Limb (tissue), 2 donors: ENCODE results near the gene ZNF414.

Source experiments
- DNase-seq, 2 donors: peaks; one replicate each; pipeline ENCODE4 v3.0.0-alpha.2; 2016; ENCODE audit errors: extremely low spot score in 2 of 2

Gene ZNF414

DNA sequence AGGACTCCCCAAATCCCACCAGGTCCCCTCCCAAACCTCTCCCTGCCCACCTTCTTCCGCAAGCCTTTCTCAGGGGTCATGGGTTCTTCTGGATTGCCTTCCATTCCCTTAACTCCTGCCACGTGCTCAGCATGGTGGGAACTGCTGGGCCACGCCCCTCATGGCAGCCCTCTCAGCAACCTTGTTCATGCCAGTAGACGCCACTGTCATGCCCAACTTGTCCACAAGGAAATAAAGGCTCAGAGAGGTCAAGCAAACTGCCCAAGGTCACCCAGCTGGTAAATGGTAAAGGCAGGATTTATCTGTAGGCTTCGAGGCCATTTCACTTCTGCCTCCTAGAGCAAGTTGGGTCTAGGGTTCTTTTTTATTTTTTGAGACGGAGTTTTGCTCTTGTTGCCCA is 22.4 kb downstream of the ZNF414 start:
- no peak for DNase-seq

- DNase-seq: no peak
Observed at GRCh38 chr19:8490873-8491272, 23.1 kb downstream of the ZNF414 start.

DNA sequence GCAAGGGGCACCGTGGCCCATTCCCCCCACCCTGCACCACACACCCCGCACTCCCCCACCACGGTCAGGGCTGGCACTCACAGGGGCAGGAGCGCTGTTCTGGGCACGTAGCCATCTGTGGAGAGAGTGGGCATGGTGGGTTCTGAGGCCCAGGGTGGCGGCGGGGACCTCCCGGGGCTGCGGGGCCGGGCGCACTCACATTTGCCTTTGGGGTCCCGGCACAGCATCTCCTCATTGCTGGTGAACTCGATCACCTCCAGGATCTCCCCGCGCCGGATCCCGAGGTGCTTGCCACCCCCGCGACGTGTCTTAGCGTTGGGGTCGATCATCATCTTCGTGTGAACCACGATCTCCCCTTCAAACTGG is 23.6 kb downstream of the ZNF414 start:
- no peak for DNase-seq

DNA sequence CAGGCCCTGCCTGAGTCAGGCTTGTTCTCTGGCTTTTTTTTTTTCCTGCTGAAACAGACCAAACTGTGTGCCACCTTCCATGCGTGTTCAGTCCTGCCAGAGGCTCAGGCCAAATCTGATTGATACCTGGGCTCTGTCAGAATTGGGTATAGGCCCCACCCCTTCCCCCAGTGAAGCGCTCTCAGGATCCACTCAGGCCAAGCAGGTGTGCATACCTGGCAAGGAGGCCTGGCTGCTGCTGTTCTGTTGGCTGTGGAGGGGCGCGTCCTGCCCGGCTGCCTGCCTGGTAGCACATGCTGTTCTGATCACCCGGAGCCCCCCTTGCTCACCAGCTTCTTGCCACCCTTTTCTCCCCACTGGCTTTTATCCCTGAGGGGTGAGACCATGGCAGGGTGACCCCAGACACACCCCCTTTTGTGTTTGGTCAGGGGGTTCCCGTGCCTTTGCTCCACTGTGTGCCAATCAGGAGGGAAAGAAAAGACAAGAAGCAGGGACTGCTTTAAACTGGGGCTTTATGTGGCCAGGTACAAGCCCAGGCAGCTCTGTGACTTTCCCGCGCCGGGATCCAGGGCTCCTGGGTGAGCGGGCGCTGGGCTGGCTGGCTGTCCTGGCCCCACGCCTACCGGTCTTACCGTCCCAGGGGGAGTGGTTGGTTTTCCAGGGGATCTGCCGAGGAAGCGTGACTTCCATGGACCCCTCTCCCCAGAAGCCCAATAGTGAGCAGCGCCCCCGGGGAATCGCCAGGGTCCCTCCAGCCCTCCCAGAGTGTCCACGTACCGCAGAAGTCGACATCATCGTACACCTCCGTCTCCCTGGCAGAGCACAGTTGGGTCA is 24.2 kb downstream of the ZNF414 start:
- DNase-seq: no peak

DNA sequence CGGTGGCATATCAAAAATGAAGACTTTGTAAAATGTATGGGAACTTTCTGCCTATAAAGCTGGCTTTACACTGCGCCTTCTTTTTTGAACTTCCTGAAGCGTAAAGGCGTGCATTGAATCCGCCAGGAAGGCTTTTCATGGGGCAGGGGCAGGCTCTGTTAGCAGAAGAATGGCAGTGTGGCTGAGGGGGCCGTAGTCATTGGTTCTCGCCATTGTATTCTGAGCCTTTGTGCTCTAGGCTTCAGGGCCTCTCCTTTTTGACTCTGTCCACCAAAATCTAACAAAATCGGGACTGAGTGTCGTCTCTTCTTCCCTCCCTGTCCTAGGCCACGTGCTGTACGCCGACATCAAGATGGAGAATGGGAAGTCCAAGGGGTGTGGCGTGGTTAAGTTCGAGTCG is 25.6 kb downstream of the ZNF414 start:
- DNase-seq: no peak

- no peak for DNase-seq
Observed at GRCh38 chr19:8487137-8487851, 26.7 kb downstream of the ZNF414 start.

DNA sequence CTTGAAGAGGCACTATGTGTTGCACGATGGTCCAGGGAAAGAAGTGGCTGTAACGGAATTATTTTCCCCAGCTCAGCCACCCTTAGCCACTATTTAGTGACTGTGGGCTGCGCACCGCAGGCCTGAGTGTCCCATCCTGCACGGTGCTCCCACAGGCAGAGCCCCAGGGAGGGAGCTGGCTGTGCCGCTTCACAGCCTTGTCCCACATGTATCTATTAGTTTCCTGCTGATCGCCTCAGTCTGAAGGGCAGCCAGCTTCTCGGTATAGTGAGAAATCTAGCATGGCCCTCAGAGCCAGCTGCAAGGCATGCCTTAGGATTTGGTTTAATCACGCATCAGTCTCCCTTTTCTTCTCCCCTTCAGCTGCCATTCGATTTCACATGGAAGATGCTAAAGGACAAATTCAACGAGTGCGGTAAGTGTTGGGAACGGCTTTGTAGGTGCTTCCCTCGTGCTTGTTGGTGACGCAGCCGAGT is 27.3 kb downstream of the ZNF414 start:
- no peak for DNase-seq

GRCh38 chr19:8485561-8486371 is 28.2 kb downstream of the ZNF414 start:
- no peak for DNase-seq

GRCh38 chr19:8484331-8484894 is 29.6 kb downstream of the ZNF414 start:
- DNase-seq: no peak

DNA sequence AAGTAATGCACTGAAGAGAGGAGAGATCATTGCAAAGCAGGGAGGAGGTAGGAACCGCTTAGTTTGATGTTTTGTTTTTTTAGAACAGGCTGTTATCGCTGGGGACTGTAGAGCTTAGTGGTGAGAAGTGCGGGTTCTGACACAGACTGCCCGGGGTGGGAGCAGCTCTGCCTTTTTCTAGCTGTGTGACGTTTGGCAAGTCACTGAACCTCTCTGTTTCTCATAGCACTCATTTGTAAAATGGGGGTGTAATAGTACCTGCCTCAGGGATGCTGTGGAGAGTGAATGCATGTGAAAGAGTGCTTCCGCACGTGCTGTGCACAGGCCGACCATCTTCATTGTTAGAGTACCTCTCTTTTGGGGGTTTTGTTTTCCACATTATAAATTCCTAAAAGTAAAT is 30.8 kb downstream of the ZNF414 start:
- DNase-seq: no peak

DNA sequence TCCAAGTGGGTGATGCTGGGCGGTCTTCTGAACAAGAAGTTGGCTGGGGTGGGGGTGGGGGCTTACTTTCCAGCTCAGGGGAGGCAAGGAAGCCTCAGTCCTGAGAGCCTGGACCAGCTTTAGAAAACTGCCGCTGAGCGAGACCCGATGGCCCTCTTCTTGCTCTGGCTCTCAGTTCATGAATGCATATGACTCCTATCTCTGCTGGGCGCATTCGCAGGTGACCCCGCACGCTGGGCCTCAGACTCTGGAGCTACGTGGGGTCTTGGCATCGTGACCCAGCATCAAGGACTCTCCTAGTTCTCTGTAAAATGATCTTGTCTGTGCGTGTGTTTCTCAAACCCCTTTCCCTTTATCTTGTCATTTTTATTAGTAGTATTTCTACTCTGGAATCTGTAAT is 31.3 kb downstream of the ZNF414 start:
- DNase-seq: no peak

DNA sequence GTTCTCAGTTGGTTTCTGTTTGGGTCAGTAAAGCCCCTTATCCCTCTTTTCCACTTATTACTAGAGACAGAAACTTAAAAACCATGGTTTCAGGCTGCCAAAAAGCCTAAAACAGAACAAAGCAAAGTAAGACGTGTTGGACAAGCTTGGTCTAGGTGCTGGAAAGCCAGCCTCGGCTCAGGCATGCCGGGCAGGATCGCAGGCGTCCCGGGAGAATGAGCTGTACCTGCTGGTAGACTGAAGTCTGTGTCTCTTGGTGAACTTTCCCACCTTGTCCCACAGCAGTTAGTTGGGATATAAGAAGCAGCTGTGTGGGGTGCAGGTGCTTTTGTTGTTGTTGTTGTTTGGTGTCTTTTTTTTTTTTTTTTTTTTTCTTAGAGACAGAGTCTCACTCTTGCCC is 32.4 kb downstream of the ZNF414 start:
- no peak for DNase-seq

GRCh38 chr19:8481201-8481600 is 32.8 kb downstream of the ZNF414 start:
- DNase-seq: no peak

DNA sequence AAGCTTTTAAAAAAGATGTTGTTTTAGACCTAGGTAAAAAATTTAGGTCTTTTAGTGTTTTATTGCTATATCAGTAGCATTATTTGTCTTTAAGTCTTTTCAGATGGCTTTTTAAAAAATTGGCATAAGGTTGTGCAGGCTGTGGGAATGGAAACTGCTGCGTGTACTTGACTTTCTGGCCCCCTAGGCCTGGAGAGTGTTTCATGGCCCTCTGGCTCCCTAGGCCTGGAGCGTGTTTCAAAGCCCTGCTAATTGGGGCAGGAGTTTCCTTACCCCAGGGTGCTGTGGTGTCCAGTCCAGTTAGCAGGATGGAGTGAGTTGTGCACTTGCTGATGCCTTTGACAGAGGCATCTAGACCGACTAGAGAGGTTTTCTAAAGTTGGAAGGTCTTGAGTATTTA is 35.4 kb downstream of the ZNF414 start:
- DNase-seq: no peak

GRCh38 chr19:8477889-8478288 is 36.1 kb downstream of the ZNF414 start:
- no peak for DNase-seq

DNA sequence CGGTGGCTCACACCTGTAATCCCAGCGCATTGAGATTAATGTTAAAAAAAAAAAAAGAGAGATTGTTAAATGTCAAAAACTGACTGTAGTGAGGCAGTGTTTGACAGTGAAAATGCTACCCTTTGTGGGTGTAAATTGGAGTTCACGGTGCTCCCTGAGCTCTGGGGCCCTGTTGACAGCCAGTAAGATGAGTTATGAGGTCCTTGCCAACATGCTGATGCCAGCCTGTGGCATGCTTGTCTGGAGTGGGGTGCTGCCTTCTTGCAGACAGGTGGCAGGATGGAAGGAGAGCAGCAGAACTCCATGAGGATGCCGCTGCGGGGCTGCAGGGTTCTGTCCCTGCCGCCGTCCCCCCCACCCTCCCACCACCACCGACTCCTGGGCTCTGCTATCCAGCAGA is 37.4 kb downstream of the ZNF414 start:
- DNase-seq: no peak

DNA sequence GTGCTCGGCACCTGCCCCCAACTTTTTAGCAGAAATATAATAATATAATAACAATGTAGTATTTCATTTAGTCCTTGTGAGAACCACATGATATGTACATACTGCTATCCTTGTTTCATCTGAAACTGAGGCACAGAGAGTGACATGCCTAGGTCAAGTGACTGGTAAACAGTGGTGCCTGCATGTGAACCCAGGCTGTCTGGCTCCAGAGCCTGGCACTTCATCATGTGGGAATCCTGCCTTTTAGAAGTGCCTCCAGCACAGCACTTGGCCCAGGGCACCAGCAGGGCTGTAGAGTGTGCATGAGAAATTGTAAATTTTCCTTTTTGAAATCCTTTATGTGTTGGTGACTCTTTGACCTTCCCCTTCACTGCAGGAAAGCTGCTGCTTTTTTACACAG is 39.0 kb downstream of the ZNF414 start:
- no peak for DNase-seq

- no peak for DNase-seq
Observed at GRCh38 chr19:8473648-8474476, 40.1 kb downstream of the ZNF414 start.

- no peak for DNase-seq
Observed at GRCh38 chr19:8469613-8470368, 44.2 kb downstream of the ZNF414 start.

GRCh38 chr19:8468761-8469373 is 45.1 kb downstream of the ZNF414 start:
- DNase-seq: no peak
